Jurkat, Clone E6-1 (cell line): ENCODE data around the gene COPA. TPM values are rescaled to one million over a fixed set of nuclear protein-coding genes. Genes with fewer than 3 reads are reported as not detected.
"Not testable (repeated sequence)": the region's sequence is repeated elsewhere in the genome, so short reads cannot be mapped to it uniquely, and the experiment has no call there.

Experiments used
- DNase-seq: peaks from one replicate; pipeline ENCODE4 v3.0.0-alpha.2; 2011; ENCODE audit warnings: low read depth, low spot score
- H3K4me3 ChIP-seq: 2 replicates; pipeline ENCODE4 v1.5.1; 2011; ENCODE audit warnings: mild to moderate bottlenecking, low read length, control low read depth, moderate library complexity
- polyA plus RNA-seq: library from polyadenylated mRNA; unstranded; fragments of >200 nt; gene quantifications from one replicate; pipeline ENCODE4 v1.2.1, GENCODE V29; 2012; ENCODE audit warnings: missing spikeins; ENCODE audit not compliant: insufficient read length, insufficient read depth

Gene COPA
- polyA plus RNA-seq = 81.5 TPM

DNA sequence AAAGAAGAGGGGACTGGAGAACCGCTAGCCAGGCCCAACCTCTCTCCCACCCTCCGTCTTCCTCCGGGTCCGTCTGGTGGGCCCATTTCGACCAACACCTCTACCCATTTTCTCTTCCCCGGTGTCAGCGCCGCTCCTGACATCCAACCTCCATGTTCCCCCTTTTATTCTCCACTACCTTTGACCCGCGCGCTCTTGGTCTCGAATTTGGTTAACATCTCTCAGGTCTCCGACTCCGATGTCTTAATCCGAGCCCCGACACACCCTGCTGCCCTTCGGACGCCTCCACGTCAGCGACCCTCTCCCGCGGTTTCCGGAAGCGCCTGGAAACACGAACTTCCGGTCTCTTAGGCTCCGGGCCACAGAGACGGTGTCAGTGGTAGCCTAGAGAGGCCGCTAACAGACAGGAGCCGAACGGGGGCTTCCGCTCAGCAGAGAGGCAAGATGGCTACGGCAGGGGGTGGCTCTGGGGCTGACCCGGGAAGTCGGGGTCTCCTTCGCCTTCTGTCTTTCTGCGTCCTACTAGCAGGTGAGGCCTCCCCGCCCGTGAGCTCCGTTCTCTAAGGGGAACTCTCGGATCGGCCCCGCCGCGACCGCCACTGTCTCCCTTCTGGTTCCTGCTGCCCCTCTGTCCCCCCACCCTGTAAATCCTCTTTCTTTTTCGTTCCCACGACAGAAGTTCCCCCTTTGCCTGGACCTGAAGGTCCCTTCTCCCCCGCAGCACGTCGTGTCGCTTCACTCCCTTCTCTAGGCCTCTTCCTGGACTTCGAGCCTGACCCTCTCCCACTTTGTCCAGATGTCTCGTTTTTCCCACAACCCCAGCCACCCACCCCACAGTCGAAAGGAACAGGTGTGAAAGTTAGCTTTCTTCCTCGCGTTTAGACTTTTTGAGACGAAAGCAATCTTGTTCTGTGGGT is at the start of gene COPA, which contains the start of gene NCSTN:
Gene COPA, minus strand, starts transcription at position 298 of the 917 bp plus-strand sequence. Its CDS starts 80 bp downstream, at position 218.
Gene NCSTN, plus strand, starts transcription at position 431 of the 917 bp plus-strand sequence. Its CDS starts 14 bp downstream, at position 445.
- DNase-seq = peak; percentile 91
- H3K4me3 ChIP-seq = peak within 1 kb of the TSS; percentile 99

DNA sequence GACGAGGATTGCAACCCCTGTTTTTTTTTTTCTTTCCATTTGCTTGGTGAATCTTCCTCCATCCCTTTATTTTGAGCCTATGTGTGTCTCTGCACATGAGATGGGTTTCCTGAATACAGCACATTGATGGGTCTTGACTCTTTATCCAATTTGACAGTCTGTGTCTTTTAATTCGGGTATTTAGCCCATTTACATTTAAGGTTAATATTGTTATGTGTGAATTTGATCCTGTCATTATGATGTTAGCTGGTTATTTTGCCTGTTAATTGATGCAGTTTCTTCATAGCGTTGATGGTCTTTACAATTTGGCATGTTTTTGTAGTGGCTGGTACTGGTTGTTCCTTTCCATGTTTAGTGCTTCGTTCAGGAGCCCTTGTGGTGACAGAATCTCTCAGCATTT is 45.4 kb upstream of the COPA start:
- H3K4me3 ChIP-seq, DNase-seq: not testable (repeated sequence)

DNA sequence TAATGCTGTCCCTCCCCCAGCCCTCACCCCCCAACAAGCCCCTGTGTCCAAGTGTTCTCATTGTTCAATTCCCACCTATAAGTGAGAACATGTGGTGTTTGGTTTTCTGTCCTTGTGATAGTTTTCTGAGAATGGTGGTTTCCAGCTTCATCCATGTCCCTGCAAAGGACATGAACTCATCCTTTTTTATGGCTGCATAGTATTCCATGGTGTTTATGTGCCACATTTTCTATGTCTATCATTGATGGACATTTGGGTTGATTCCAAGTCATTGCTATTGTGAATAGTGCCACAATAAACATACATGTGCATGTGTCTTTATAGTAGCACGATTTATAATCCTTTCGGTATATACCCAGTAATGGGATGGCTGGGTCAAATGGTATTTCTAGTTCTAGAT is 41.8 kb upstream of the COPA start:
- not testable (repeated sequence) for DNase-seq, H3K4me3 ChIP-seq

GRCh38 chr1:160377585-160378206 is 34.6 kb upstream of the COPA start:
- H3K4me3 ChIP-seq = no peak overlapping the region
- no peak for DNase-seq

DNA sequence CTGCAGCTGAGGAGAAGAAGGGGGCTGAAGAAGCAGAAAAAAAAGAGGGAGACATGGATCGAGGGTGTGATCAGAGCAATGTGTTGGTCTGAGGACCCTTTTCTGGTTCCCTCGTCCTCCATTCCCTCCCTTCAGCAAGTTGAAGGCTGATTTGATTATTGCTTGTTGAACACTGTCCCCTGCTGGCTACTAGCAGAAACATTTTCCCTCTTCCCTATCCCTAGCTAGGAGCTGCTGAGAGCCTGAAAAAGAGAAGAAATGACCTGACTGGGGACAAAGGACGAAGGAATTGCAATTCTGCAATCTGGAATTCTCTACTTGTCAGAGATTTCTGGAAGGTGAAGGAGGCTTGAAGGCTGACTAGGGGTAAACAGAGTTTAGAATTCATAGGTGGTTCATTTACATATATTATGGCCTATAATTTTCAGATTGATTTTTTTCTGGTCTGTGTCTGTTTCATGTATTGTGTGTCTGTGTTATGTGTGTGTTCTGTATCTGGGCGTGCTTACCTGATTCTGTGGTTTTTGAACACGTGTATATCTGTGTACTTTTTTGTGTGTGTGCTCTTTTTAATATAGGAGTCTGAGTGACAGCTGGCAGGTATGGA is 33.6 kb upstream of the COPA start:
- peak; percentile 74 for DNase-seq
- H3K4me3 ChIP-seq = no peak overlapping the region

DNA sequence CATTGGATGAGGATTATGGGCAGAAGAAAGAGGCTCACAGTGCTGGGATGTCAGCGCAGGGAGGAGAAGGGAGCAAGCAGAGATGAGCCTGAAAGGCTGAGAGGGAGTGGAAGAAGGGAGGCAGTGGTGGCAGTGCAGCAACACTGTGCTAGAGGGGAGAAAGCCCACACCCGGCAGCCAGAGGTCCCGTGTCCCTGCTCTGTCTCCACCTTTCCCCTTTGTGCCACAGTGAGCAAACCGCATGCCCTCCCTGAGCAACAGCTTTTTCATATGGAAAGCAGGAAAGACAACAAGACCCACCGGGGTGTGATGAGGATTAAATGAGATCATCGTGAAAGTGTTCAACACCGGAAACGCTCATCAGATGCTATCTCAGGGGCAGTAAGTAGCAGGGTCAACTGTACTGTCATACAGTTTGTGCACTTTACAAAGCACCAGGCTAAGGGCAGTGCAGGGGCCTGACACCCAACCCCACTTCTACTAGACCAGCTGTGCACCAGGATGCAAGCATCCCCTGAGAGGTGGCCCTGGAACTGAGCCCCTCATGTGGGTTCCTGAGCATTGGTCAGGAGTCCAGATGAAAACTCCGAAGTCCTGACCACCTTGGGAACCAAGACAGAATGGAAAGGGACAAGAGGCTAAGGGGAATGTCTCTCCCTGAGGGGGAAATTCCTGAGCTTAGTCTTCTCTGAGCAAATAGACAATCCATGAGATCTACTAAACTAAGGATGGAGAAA is 32.9 kb upstream of the COPA start:
- DNase-seq = no peak
- H3K4me3 ChIP-seq = no peak overlapping the region

GRCh38 chr1:160374306-160375110 is 31.5 kb upstream of the COPA start:
- DNase-seq = no peak
- no peak overlapping the region for H3K4me3 ChIP-seq

GRCh38 chr1:160373696-160374095 is 30.6 kb upstream of the COPA start:
- DNase-seq = no peak
- H3K4me3 ChIP-seq = no peak overlapping the region

DNA sequence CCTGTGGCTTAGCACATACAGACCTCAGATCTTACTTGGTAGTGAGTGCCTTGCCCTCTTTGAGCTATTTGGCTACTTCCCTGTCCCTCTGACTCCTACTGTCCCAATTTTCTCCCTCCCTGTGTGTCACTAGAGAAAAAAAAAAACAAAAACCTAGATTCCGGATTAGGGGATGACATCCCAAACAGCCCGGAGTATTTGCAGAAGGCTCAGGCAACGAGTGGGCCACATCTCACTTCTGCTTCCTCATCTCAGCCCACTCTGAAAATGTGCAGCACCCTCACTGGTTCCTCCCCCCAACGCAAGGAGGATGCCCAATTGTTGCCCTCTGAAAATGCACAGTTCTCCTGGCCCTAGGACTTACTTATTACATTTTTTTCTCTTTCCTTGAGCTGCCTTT is 28.7 kb upstream of the COPA start:
- no peak overlapping the region for H3K4me3 ChIP-seq
- DNase-seq = no peak

DNA sequence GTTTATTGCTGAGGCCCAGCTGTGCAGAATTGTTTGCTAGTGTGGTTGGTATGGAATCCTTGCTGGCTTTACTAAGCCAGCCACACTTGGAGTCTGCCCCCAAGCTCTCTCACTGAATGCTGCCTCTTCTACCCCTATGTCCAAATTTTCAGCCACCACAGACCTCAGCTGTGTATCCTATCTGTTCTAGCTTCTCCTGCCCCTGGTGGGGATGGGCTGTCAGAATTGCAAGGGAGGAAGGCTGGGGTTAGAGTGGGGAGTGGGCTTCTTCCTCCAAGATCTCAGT is 28.2 kb upstream of the COPA start:
- no peak for DNase-seq
- H3K4me3 ChIP-seq = no peak overlapping the region

GRCh38 chr1:160370561-160371345 is 27.7 kb upstream of the COPA start:
- DNase-seq = no peak
- no peak overlapping the region for H3K4me3 ChIP-seq

DNA sequence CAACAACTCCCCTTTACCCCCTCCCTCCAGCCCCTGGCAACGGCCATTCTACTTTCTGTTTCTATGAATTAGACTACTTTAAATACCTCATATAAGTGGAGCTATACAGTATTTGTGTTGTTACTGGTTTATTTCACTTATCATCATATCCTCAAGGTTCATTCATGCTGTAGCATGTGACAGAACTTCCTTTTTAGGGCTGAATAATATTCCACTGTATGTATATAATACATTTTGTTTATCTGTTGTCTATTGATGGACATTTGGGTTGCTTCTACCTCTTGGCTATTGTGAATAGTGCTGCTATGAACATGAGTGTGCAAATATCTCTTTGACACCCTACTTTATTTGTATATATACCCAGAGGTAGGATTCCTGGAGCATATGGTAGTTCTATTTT is 26.0 kb upstream of the COPA start:
- no peak for DNase-seq
- H3K4me3 ChIP-seq = no peak overlapping the region

DNA sequence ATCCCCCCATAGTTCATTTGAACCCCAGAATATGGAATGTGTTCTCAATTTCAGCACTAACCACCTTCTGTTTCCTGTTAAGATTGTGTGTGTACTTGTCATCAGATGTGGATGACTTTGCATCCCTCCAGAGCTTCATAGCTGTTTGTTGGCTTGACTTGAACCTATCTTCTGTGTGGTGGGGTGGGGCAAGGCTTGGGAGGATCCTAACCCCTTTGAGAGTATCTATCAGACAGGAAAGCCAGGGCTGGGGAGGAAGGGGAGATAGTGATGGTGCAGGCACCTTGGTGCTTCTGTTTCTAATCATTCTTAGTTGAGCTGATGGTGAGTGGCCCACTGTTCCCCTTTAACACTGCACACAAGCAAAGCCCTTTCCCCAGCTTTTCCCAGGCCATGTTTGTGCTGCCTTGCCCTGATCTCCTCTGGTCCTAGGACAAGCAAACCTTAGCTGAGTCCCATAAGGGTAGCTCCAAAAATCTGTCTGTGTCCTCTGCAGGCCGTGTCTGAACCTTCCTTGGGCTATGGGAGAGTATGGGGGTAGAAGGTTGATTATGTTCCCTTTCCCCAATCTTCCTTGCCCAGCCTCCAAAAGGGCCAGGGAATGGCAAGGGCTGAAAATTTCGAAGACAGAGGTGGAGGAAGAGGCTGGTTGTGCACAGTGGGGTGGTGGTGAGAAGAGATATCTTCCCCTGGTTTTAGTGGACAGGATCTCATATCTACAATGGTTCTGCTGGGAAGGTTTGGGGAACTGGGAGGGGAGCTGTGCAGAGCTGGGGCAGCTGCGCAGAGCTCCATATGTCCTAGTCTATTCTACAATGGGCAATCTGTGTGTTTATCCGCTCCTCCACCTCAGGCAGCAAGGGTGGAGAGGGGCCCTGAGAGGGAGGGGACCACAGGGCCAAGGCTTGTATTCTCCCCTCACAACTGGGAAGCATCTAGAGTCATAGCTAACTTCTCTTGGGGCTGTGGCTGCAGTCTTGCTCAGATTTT is 25.2 kb upstream of the COPA start:
- peak; percentile 66 for DNase-seq
- H3K4me3 ChIP-seq = no peak overlapping the region

DNA sequence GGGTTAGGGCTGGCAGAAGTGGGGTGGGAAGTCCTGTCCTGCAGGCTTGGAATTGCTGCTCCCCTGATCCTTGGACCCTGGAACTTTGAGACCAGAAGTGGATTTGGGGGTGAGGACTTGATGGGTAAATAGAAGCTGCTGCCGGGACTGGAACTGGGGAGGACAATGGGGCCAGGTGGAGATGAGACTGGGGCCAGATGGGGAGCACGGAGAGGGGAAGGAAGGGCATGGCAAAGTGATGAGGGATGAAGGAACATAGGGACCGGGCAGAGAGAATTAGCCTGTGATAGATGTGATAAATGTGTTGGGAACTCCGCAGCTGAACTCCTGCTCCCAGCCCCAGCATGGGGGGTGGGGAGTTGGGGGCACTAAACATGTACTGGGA is 24.5 kb upstream of the COPA start:
- H3K4me3 ChIP-seq = no peak overlapping the region
- DNase-seq = no peak

- no peak within 1 kb of the TSS for H3K4me3 ChIP-seq
- DNase-seq = no peak
These were observed 23.9 kb upstream of the COPA start, which contains the start of gene NHLH1 for GRCh38 chr1:160366731-160367515. Gene NHLH1 (plus strand): TSS chr1:160367071. CDS start chr1:160370732, 3,661 bp downstream.

DNA sequence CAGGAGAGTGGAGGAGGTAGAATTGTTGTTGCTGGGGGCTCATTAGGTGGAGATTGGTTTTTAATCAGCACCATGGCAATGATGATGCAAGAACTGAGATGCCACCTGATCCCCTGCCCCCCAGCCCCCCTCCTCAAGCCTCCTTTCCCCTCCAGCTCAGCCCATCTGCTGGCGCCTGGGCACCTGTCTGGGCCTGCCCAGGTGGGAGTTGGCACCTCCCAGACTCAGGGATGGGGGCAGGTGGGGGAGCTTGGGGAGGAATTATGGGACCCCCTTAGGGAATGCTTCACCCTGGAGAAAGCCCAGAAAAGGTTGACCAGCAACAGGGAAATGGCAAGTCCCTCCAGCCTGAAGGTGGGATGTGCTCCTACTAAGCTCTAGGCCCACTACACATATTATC is 22.3 kb upstream of the COPA start:
- DNase-seq = no peak
- H3K4me3 ChIP-seq = no peak overlapping the region
